ENCODE results near the gene MAP3K21. TPM values are rescaled to one million over a fixed set of nuclear protein-coding genes. Genes with fewer than 3 reads are reported as not detected.
A peak's percentile ranks its signal among the peaks of the same experiment; 100 is the strongest.

MAP3K21 gene
- total RNA-seq = 10 to 100 TPM in 1 of 4 donors, 1 to 10 TPM in 3; 6.4 to 12.4 (median 9.0) TPM

DNA sequence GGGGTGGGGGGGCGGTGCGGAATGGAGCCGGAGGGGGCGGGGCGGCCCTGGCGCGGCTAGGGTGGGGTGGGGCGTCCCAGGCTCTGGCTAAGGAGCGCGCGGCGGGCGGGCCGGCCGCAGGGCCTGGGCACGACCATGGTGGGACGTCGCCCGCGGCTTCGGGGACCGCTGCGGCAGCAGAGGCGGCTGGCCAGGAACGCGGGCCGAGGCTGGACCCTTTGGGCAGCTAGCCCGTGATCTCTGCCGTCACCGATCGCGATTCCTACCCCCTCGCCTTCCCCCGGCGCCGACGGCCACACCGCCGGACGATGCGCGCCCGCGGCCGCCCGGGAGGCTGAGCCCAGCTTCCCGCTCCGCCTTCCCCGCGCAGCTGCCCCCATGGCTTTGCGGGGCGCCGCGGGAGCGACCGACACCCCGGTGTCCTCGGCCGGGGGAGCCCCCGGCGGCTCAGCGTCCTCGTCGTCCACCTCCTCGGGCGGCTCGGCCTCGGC lies at the start of gene MAP3K21:
Gene MAP3K21, plus strand, starts transcription at position 74 of the 491 bp plus-strand sequence. Its CDS starts 305 bp downstream, at position 379.
- no peak for DNase-seq
- H3K27me3 ChIP-seq = no peaks in the 10 kb centered on the region
- 1% methylated on average over 30 of the region's 68 CpGs; no CpG with 5 or more reads in 1 of the 2 donors for WGBS, 2 donors
- H3K9me3 ChIP-seq = no peaks in the 10 kb centered on the region
- peak within 1 kb of the TSS; percentile 47 to 71 (median 59) for H3K4me3 ChIP-seq (replicated peaks in 1 of 3)
- no peaks in the 10 kb centered on the region for H3K36me3 ChIP-seq
- TF ChIP-seq, protein P1, sequence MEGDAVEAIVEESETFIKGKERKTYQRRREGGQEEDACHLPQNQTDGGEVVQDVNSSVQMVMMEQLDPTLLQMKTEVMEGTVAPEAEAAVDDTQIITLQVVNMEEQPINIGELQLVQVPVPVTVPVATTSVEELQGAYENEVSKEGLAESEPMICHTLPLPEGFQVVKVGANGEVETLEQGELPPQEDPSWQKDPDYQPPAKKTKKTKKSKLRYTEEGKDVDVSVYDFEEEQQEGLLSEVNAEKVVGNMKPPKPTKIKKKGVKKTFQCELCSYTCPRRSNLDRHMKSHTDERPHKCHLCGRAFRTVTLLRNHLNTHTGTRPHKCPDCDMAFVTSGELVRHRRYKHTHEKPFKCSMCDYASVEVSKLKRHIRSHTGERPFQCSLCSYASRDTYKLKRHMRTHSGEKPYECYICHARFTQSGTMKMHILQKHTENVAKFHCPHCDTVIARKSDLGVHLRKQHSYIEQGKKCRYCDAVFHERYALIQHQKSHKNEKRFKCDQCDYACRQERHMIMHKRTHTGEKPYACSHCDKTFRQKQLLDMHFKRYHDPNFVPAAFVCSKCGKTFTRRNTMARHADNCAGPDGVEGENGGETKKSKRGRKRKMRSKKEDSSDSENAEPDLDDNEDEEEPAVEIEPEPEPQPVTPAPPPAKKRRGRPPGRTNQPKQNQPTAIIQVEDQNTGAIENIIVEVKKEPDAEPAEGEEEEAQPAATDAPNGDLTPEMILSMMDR (IDR thresholded peaks at IDR 0.05) = no peak
- peak in 1 of 2 donors; percentile 80 for TF ChIP-seq POLR2A (IDR thresholded peaks at IDR 0.05)
- intact Hi-C loops (cut with DNase I) = no loop called here
- peaks cover 8 to 13% of the 10 kb centered on the region in 2 donors for H3K4me1 ChIP-seq
- H3K27ac ChIP-seq = peak within 1 kb of the TSS in 1 of 3 donors; percentile 41

DNA sequence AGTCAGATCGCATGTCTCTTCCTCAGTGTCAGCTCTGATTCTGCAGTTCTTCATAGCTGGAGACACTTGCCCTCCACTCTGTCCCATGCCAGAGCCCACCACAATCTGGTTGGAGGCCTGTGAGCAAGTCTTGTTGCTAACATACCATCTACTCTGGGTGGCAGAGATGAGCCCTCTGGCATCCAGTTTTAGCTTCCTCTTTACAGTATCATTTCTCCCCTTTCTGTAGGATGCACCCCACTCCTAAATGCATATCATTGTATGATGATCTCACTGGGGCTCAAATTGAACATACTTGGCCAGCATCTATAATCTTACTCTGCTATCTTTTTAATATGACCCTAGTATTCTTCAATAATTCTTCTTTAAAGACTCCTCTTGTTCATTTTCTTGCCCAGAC lies 48.9 kb upstream of the MAP3K21 start:
- Histone ChIP-seq H3K4me1 (no peaks in the 10 kb centered on the region), H3K9me3 (no peaks in the 10 kb centered on the region), H3K4me3 (replicated peaks in 1 of 3) (no peak overlapping the region), H3K27ac (no peak overlapping the region), H3K36me3 (no peaks in the 10 kb centered on the region), H3K27me3 (no peaks in the 10 kb centered on the region)
- DNase-seq = no peak
- TF ChIP-seq POLR2A (IDR thresholded peaks at IDR 0.05) = no peak
- TF ChIP-seq, protein P1 (IDR thresholded peaks at IDR 0.05) = no peak
- 100% methylated on average over 1 of the region's 1 CpG for WGBS, 2 donors
- intact Hi-C loops (cut with DNase I) = no loop called here

DNA sequence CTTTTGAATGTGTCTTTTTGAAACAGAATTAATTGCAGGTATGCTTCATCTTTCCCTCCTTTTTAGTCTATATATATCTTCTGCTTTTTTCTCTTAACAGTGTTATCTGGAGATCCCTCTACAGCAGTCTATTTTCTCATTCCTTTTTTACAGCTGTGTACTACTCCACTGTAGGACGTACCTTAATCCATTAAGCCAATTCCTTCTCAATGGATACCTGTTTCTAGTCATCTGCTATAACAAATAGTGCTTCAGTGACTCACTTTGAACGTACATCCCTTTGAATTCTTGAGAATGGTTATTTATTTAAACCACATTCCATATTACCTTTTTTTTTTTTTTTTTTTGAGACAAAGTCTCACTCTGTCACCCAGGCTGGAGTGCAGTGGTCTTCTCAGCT lies 47.6 kb upstream of the MAP3K21 start:
- Histone ChIP-seq H3K36me3 (no peaks in the 10 kb centered on the region), H3K27me3 (no peaks in the 10 kb centered on the region), H3K27ac (no peak overlapping the region), H3K9me3 (no peaks in the 10 kb centered on the region), H3K4me3 (replicated peaks in 1 of 3) (no peak overlapping the region), H3K4me1 (no peaks in the 10 kb centered on the region)
- TF ChIP-seq POLR2A (IDR thresholded peaks at IDR 0.05) = no peak
- TF ChIP-seq, protein P1 (IDR thresholded peaks at IDR 0.05) = no peak
- DNase-seq = no peak
- intact Hi-C loops (cut with DNase I) = no loop called here
- WGBS, 2 donors = 88 to 92% methylated on average over 2 of the region's 2 CpGs

DNA sequence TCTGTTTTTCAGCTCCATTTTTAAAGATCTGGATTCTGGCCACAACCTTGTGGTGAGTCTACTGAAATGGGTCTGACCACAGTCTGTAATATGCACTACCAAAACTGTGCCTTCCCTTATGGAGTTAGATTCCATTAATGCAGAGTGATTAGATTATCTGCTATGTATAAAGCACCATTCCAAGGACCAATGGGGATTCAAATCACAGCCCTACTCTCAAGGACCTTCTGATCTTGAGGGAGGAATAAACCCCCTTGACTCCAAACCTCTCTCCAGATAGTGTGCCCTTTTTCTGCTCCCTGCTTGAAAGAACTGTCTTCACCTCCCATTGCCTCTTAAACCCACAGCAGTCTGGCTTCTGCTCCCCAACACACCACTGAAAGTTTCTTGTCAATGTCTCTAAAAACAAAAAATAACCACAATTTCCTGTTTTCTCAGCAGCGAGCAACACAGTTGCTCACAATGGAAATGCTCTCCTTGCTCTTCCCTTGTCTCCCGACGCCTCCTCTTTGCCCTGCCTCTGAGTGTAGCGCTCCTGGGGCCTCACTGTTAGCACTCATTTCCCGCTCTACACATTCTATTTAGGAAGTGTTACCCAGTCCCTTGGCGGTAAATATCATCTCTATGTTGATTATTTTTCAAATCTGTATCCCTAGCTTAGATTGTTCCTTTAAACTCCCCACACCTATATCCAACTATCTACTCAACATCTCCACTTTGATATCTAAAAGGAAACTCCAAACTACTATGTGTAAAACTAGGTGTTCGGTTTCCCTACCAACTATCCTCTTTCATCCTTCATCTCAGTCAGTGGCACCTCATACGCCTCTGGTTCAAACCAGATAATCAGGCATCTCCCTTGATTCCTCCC lies 45.6 kb upstream of the MAP3K21 start:
- WGBS, 2 donors = 76 to 79% methylated on average over 8 of the region's 8 CpGs
- intact Hi-C loops (cut with DNase I) = no loop called here
- no peak for DNase-seq
- Histone ChIP-seq H3K36me3 (no peaks in the 10 kb centered on the region), H3K27me3 (no peaks in the 10 kb centered on the region), H3K9me3 (no peaks in the 10 kb centered on the region), H3K27ac (no peak overlapping the region), H3K4me3 (replicated peaks in 1 of 3) (no peak overlapping the region), H3K4me1 (no peaks in the 10 kb centered on the region)
- TF ChIP-seq, protein P1 (IDR thresholded peaks at IDR 0.05) = no peak
- no peak for TF ChIP-seq POLR2A (IDR thresholded peaks at IDR 0.05)

DNA sequence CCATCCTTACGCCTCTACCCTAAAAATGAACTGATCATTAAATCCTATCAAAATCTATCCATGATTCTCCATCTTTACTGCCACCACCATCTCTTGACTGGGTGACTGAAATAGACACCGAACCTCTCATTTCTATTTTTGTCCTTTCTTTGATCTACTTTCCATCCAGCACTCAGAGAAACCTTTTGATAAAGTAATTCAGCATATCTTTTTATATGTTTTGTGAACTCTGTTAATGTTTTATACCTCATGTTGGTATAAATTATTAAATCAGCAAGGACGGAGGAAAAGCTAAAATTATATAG lies 45.0 kb upstream of the MAP3K21 start:
- Histone ChIP-seq H3K4me3 (replicated peaks in 1 of 3) (no peak overlapping the region), H3K27ac (no peak overlapping the region), H3K36me3 (no peaks in the 10 kb centered on the region), H3K27me3 (no peaks in the 10 kb centered on the region), H3K9me3 (no peaks in the 10 kb centered on the region), H3K4me1 (no peaks in the 10 kb centered on the region)
- 96% methylated on average over 3 of the region's 3 CpGs for WGBS, 2 donors
- intact Hi-C loops (cut with DNase I) = no loop called here
- DNase-seq = no peak
- TF ChIP-seq, protein P1 (IDR thresholded peaks at IDR 0.05) = no peak
- no peak for TF ChIP-seq POLR2A (IDR thresholded peaks at IDR 0.05)

Measured in thyroid gland (tissue), 4 donors.